ENCODE measurements around the gene HRC.

The HRC gene

GRCh38 chr19:49117677-49118564, 37.3 kb downstream of the HRC start:
- no peak for DNase-seq (ENCODE audit: low read depth in 2 of 3, low spot score in 1 of 3)

DNA sequence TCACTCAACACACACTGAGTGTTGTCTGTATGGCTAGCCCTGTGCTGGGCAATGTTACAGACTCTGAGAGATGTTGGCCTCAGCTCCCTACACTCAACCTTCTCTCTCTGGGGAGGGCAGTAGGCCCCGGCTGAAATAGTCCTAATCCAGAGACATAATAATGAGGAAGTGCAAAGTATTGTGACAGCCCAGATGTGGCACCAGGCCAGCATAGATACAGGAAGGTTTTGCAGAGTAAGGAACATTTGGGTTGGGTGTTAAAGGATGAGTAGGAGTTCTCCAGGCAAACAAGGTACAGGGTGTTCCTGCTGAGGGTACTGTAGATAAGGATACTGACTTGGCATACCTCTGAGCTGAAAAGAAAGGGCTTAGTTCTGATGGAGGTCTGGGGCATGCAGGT, 38.7 kb downstream of the HRC start:
- no peak for DNase-seq (ENCODE audit: low read depth in 2 of 3, low spot score in 1 of 3)

GRCh38 chr19:49114630-49115363, 40.4 kb downstream of the HRC start:
- DNase-seq (ENCODE audit: low read depth in 2 of 3, low spot score in 1 of 3) = peak in 2 of 3 donors; percentile 34 to 37

DNA sequence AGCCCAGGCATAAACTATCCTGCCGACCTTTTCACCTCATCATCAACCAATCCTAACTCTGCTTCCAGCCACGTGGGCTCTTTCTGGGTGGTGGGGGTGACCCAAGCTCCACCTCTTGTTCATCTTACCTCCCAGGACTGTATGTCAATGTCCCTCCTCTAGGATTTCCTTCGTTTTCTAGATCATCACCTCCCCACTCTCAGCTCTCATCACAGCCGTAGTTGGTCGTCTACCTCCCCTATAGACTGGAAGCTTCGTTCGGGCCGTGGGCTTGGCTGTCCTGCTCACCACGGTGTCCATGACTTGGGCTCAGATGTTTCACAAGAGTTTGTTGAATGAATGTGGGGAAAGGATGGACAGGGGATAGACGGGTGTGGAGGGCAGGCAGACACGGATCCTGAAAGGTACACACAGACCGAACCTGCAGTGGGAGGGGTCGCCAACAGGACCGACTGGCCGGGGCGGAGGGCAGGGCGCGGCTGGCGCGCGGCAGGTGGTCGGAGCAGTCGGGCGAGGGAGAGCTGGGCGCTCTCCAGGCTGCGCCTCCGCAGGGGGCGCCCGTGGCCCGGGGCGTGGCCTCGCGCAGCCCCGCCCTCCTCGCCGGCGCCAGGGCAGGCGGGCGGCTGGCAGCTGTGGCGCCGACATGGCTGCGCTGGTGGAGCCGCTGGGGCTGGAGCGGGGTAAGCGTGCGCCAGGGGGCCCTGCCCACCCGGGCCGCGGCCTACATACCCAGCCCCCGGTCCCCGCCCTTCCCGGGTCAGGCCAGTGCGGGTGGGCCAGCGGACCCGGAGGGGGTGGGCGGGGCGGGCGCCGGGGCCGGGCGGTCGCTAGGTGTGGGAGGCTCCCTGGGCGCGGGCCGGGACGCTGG, 41.2 kb downstream of the HRC start, which contains the start of gene LIN7B:
LIN7B (plus strand) TSS at position 609 of the 868 bp plus-strand sequence; CDS start at position 644, 35 bp downstream.
- DNase-seq (ENCODE audit: low read depth in 2 of 3, low spot score in 1 of 3) = peak; percentile 51 to 65 (median 53)

GRCh38 chr19:49111218-49111998, 43.8 kb downstream of the HRC start:
- DNase-seq (ENCODE audit: low read depth in 2 of 3, low spot score in 1 of 3) = no peak

GRCh38 chr19:49110567-49110966, 44.6 kb downstream of the HRC start:
- no peak for DNase-seq (ENCODE audit: low read depth in 2 of 3, low spot score in 1 of 3)

GRCh38 chr19:49109569-49110233, 45.5 kb downstream of the HRC start:
- no peak for DNase-seq (ENCODE audit: low read depth in 2 of 3, low spot score in 1 of 3)

DNA sequence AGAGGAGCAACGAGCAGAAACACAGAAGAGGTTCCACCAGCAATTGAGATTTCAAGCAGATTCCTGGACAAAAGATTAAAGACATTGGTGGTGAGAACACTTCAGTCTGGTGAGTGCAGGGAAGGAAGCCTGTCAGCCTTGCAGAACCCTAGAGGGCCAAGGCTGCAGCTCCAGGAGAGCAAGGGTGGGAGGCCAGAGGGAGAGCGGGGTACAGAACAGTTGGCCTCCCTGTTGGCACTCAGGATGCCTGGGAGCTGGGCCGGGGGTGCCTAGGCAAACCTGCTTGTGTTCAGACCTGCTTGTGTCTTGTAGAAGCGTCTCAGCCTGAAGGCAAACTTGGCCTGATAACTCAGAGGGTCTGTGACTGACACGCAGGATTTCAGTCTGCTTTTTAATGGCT, 46.1 kb downstream of the HRC start:
- DNase-seq (ENCODE audit: low read depth in 2 of 3, low spot score in 1 of 3) = no peak

DNA sequence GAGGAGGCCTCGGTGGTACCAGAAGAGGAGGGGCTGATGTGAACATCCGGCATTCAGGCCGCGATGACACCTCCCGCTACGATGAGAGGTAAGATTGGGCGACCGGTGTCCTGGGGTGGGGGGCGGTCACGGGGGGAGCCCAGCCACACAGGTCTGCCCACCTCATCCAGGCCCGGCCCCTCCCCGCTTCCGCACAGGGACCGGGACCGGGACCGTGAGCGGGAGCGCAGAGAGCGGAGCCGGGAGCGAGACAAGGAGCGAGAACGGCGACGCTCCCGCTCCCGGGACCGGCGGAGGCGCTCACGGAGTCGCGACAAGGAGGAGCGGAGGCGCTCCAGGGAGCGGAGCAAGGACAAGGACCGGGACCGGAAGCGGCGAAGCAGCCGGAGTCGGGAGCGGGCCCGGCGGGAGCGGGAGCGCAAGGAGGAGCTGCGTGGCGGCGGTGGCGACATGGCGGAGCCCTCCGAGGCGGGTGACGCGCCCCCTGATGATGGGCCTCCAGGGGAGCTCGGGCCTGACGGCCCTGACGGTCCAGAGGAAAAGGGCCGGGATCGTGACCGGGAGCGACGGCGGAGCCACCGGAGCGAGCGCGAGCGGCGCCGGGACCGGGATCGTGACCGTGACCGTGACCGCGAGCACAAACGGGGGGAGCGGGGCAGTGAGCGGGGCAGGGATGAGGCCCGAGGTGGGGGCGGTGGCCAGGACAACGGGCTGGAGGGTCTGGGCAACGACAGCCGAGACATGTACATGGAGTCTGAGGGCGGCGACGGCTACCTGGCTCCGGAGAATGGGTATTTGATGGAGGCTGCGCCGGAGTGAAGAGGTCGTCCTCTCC, 47.4 kb downstream of the HRC start:
- DNase-seq (ENCODE audit: low read depth in 2 of 3, low spot score in 1 of 3) = no peak

DNA sequence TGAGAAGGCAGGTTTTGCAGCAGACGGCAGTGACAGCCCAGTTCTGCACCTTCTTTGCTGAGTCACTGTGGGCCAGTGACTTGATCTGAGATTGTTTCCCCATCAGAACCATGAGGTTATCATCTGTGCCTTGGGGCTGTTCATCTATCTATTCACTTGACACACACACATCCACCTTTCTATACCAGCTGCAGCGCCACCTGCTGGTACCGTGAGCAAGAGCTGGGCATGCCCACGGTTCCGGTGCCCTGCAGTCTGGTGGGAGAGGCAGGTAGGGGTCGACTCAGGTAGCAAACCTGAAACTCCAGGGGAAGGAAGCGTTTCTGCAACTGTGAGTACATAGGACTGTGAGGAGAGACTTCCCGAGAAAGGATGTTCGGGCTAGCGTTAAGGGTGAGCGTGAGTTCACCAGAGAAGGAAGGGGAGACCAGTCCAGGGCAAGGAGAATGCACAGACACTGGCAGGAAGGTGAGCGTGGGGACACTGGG, 48.5 kb downstream of the HRC start:
- peak; percentile 50 to 66 (median 58) for DNase-seq (ENCODE audit: low read depth in 2 of 3, low spot score in 1 of 3)

DNA sequence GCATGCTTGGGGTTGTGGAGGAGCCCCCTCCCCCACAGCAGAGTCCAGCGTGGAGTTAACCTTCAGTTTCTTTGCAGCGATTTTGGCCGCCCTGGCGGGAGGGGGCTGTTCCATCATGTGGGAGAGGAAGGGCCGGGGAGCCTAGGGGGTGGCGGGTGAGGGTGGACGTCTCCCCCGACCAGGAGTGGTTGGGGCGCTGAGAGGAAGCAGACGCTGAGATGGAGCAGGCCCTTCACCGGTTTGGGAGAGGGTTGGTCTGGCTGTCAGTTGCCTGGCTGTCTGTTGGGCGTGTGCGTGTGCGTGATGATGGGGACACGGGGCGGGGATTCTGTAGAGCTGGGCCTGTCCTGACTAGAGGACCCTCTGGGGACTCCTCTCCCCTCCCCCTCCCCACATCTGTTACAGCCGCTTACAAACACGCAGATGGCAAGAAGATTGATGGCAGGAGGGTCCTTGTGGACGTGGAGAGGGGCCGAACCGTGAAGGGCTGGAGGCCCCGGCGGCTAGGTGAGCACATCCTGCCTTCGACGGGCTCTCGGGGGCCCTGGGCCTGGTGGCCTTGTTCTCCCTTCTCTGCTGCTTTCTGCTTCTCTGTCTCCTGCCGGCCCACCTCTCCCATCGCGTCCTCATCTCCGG, 50.8 kb downstream of the HRC start:
- no peak for DNase-seq (ENCODE audit: low read depth in 2 of 3, low spot score in 1 of 3)

DNA sequence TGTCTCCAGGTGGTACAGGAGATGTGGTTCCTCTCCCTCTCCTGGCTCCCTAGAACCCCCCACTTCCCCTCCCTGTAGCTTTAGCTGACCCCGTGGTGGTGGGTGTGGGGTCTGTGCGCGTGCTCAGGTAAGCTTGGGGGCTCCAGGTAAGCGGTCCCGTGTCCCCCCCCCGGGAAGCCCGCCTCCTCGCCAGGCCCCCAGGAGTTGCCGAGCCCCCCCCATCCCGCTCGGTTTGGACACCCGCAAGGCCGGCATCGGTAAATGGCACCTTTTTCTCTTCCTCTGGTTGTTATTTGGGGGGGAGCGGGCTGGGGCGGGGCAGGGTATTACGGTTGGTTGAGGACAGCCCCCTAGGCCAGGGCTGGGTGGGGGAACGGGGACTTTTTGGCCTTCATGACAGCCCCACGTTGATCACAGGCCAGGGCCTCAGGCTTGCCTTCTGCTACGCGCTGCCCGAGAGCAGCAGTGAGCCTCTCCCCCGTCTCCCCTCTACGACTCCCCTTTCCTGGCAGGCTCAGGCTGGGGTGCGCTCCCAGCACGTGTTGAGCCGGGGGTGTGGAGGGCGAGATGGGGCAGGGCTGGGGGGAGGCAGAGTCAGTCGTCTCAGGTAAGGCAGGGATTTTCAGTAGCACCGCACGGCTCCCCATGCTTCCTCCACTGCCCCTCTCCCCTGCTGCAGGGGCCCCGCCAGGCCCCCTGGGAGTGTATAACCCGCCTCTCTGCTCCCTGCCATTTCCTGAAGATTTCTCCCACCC, 51.7 kb downstream of the HRC start:
- no peak for DNase-seq (ENCODE audit: low read depth in 2 of 3, low spot score in 1 of 3)

DNA sequence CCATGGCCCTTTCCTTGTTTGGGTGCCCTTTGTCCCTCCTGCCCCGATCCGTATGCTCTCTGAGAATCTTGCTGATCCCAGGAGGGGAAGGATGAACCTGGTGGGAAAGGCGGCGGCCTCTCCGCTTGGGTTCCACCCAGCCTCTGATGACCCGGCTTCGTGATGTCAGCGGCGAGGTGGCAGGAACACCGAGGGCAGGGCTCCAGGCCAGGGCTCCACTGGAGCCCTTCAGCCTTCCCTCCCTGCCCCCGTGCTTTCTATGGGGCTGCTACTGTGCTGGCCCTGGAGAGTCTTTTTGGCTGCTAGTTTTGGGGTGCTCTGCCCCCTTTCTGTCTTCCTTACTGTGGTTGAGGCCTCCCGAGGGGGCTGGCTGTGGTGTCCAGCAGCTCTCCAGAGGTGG, 52.9 kb downstream of the HRC start:
- DNase-seq (ENCODE audit: low read depth in 2 of 3, low spot score in 1 of 3) = no peak

All from stimulated activated CD4-positive, alpha-beta T cell treated with anti-CD3 and anti-CD28 coated beads, Interleukin-12 subunit alpha, Interleukin-12 subunit beta, amount 100 ng/mL, for 48 hours (primary cell).